AG10803 (cell line): ENCODE data around the gene TEP1.
"Not testable (repeated sequence)": the region's sequence is repeated elsewhere in the genome, so short reads cannot be mapped to it uniquely, and the experiment has no call there.

ENCODE experiments used
- DNase-seq: peaks from one replicate; pipeline ENCODE4 v3.0.0; 2010; ENCODE audit warnings: low read depth
- H3K4me3 ChIP-seq: 2 replicates; pipeline ENCODE4 v1.5.1; 2011; ENCODE audit warnings: mild to moderate bottlenecking, low read length, control low read depth
- CTCF ChIP-seq: conservative IDR thresholded peaks from 2 replicates; pipeline ENCODE4 v1.5.1; 2011; ENCODE audit warnings: mild to moderate bottlenecking, low read length, control low read depth, inconsistent platforms

The TEP1 gene

GRCh38 chr14:20455355-20456300 is 42.3 kb upstream of the TEP1 start:
- H3K4me3 ChIP-seq: peak overlapping the region; percentile 77
- TF ChIP-seq CTCF: no peak
- peak; percentile 81 for DNase-seq

DNA sequence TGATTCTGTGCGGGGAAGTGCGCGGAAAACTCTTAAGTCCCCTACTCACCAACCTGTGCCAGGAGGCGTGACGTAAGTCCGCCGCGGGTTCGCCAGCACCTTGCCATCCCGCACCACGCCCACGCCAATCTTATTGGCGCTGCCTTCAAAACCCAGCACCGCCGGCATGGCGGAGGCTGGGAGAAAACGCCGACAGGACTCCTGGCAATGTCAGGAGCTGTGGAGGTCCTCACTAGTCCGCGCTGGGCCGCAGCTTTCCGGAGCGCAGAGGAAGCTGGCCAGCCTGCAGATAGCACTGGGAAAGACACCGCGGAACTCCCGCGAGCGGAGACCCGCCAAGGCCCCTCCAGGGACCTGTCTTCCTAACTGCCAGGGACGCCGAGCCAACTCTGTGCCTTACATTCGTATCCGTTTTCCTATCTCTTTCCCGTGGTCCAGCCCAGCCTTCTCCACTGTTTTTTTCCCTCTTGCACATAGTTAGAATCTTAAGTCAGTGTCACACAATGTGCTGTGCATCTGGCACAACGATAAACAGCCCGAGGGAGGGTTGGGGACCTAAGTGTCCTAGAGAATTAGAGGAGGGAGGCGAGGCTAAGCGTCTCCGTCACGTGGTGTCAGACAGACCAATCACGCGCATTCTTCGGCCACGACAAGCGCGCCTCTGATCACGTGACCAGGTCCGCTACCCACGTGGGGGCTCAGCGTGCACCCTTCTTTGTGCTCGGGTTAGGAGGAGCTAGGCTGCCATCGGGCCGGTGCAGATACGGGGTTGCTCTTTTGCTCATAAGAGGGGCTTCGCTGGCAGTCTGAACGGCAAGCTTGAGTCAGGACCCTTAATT is 41.4 kb upstream of the TEP1 start, which contains the start of the genes APEX1 and OSGEP:
TSS of gene APEX1 (plus strand) at position 711 of the 839 bp plus-strand sequence. CDS start 420 bp downstream, outside the sequence.
TSS of gene OSGEP (minus strand) at position 297 of the 839 bp plus-strand sequence. CDS start at position 168, 129 bp downstream.
- peak; percentile 98 for DNase-seq
- H3K4me3 ChIP-seq: peak within 1 kb of the TSS; percentile 77
- TF ChIP-seq CTCF: no peak

DNA sequence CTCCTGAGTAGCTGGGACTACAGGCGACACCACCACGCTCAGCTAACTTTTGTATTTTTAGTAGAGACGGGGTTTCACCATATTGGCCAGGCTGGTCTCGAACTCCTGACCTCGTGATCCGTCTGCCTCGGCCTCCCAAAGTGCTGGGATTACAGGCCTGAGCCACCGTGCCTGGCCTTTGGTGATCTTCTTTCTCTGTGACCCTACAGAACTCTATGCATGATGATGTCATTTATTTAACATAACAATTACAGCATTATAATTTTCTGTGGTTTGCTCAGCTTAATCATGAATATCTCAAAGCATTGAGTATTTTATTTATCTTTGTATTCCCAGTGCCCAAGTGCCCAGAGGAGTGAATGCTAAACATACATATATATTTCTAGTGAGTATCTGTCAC is 39.5 kb upstream of the TEP1 start:
- H3K4me3 ChIP-seq, DNase-seq: not testable (repeated sequence)

DNA sequence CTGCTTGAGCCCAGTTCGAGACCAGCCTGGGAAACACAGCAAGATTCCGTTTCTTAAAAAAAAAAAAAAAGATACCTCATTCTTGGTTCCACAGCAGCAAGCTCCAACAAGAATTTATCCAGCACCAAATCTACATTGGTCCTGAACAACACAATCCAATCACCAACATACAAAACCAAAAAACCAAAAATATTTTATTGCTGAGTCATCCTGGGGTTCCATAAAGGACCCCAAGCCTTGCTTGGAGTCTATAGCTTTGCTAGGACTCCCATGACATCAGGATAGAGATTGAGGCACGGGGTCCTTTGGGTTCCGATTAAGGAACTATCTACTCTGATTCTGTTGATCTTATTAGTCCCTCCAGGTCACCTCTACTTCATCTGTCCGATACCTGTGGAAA is 33.6 kb upstream of the TEP1 start:
- TF ChIP-seq CTCF: no peak
- DNase-seq: no peak

GRCh38 chr14:20443650-20444049 is 30.3 kb upstream of the TEP1 start:
- DNase-seq: not testable (repeated sequence)

More for the DNA sequence above, 33.6 kb upstream of the TEP1 start:
- H3K4me3 ChIP-seq: no peak overlapping the region

DNA sequence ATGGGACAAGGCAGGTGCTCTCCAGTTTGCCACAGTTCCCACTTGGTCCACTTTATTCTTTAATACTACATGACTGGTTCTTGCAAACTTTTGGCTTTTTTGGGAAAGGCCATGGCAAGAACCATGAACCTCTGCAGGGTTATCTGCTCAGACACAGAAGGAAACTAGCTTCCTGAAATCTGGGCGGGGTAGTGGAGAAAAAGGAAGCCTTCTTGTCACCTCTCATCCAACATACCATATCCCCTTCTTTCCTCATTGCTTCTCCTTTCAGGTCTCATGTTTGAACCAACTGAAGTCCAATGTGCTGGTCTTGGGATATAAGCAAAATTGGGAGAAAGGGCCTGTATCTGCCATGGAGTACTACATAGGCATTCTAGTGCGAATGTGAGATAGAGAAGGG is 28.2 kb upstream of the TEP1 start:
- H3K4me3 ChIP-seq: no peak overlapping the region
- no peak for DNase-seq
- no peak for TF ChIP-seq CTCF

More at GRCh38 chr14:20443650-20444049, 30.3 kb upstream of the TEP1 start:
- not testable (repeated sequence) for H3K4me3 ChIP-seq

DNA sequence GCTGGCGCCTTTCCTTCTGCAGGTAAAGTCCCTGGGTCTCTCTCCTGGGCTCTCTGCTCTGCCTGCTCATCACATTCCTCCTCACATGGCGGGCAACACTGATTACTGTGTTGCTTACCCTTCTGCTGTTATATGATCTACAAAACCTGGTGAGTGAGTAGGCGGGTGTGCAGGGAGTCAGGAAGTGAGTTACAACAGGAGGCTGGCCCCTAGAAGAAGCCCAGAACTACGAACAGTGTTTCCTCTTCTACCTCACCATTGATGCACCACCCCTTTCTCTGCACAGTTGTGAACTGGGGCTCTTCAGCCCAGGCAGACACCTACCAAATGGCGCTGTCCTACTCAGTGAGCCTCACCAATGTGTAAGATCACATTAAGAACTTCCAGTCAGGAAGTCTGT is 27.6 kb upstream of the TEP1 start:
- TF ChIP-seq CTCF: no peak
- H3K4me3 ChIP-seq: no peak overlapping the region
- DNase-seq: no peak
